HG03342 (cell line): ENCODE measurements around the gene CHD3.
"Not testable (repeated sequence)": the region's sequence is repeated elsewhere in the genome, so short reads cannot be mapped to it uniquely, and the experiment has no call there.

Experiments used
- ATAC-seq: cut with Tn5 transposase; IDR thresholded peaks from one replicate; pipeline ENCODE4 v1.9.1; 2021; ENCODE audit warnings: mild to moderate bottlenecking, moderate library complexity; ENCODE audit not compliant: unreplicated experiment

The CHD3 gene

GRCh38 chr17:7930841-7931631 lies 42.4 kb downstream of the CHD3 start:
- ATAC-seq: no peak

GRCh38 chr17:7931709-7932482 lies 43.3 kb downstream of the CHD3 start, which contains the start of the genes CNTROB and TRAPPC1:
Gene CNTROB, plus strand, starts transcription at chr17:7932206. Its CDS starts 874 bp downstream, at chr17:7933080.
Gene TRAPPC1, minus strand, starts transcription at chr17:7931946. Its CDS starts 117 bp downstream, at chr17:7931829.
- ATAC-seq: peak; percentile 90

- peak; percentile 10 for ATAC-seq
These were observed 43.9 kb downstream of the CHD3 start for GRCh38 chr17:7932483-7932891.

DNA sequence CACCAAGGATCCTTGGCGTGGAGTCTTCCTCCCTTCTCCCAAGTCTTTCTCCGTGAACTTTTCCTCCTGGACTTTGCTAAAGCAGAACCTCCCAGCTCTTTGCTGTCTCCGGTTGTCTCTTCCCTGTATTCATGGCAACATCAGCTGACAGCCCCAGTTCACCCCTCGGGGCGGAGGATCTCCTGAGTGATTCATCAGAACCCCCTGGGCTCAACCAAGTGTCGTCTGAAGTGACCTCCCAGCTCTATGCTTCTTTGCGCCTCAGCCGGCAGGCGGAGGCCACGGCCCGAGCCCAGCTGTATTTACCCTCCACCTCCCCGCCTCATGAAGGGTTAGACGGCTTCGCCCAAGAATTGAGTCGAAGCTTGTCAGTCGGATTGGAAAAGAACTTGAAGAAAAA lies 44.4 kb downstream of the CHD3 start:
- no peak for ATAC-seq

- no peak for ATAC-seq
These were observed 47.3 kb downstream of the CHD3 start for GRCh38 chr17:7935859-7936258.

DNA sequence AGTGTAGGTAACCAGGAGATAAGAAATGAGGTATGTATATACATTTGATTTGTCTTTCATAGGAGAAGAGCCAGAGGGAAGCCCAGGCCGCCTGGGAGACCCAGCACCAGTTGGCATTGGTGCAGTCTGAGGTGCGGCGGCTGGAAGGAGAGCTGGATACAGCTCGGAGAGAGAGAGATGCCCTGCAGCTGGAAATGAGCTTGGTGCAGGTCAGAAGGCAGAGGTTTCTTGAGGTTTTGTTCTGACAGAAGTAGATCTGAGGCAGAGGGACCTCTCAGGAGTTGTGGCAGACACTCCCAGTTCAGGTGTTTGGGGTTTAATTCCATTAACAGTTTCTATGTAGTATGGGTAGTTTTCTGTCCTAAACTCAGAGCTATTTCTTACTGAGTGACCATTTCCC lies 51.4 kb downstream of the CHD3 start:
- ATAC-seq: no peak

- ATAC-seq: no peak
These were observed 52.2 kb downstream of the CHD3 start for GRCh38 chr17:7940743-7941142.

- ATAC-seq: no peak
These were observed 54.7 kb downstream of the CHD3 start for GRCh38 chr17:7943291-7943690.

GRCh38 chr17:7944326-7944725 lies 55.7 kb downstream of the CHD3 start:
- no peak for ATAC-seq

DNA sequence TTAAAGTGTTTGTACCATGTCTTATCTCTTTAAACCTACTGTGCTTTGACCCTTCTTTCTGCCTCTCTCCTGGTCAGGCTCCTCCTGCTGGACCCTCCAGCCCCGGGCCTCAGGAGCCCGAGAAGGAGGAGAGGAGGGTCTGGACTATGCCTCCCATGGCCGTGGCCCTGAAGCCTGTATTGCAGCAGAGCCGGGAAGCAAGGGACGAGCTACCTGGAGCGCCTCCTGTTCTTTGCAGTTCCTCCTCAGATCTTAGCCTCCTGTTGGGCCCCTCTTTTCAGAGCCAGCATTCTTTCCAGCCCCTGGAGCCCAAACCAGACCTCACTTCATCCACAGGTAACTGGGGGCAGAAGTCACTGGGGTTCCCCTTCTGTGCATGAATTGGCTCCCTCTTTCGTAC lies 57.1 kb downstream of the CHD3 start:
- ATAC-seq: no peak

DNA sequence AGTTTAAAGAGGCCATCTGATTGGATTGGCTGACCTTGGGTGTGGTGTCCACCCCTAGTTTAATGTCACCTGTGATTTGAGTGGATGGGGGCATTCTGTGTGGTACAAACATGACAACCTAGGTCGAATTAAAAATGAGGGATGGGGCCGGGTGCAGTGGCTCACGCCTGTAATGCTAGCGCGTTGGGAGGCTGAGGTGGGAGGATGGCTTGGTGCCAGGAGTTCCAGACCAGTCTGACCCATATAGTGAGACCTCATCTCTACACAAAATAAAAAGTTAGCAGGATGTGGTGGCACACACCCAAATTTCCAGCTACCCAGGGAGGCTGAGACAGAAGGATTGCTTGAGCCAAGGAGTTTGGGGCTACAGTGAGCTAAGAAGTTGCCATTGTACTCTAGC lies 57.9 kb downstream of the CHD3 start:
- no peak for ATAC-seq

GRCh38 chr17:7947651-7948050 lies 59.1 kb downstream of the CHD3 start:
- ATAC-seq: no peak

DNA sequence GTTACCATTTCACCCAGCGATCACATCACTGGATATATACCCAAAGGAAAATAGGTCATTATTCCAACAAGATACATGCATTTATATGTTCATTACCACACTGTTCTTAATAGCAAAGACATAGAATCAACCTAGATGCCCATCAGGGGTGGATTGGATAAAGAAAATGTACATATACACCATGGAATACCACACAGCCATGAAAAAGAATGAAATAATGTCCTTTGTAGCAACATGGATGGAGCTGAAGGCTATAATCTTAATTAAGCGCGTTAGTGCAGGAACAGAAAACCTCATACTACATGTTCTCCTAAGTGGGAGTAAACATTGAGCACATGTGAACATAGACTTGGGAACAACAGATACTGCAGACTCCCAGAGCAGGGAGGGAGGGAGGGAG lies 62.0 kb downstream of the CHD3 start:
- no peak for ATAC-seq

DNA sequence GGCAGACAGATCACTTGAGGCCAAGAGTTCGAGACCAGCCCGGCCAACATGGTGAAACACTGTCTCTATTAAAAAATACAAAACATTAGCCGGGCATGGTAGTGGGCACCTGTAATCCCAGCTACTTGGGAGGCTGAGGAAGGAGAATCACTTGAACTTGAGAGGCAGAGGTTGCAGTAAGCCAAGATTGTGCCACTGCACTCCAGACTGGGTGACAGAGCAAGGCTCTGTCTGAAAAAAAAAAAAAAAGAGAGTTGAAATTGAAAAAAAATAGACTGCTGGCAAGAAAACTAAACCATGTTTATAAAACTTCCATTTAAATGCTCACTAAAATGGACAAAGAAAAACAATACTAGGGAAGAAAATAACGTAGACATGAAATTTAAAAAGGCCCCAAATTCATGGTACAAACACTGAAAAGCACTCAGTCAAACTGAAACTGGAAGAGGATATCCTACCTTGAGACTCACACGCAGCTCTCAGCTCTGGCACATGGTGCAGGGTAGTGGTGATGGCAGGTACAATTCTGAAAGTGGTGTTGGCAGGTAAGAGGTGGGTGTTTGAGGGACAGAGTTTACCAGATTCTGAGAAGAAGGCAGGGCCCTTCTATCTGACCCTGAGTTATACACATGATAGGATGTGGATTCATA lies 62.7 kb downstream of the CHD3 start:
- ATAC-seq: peak; percentile 71

- ATAC-seq: not testable (repeated sequence)
These were observed 64.7 kb downstream of the CHD3 start for GRCh38 chr17:7953266-7953665.

- no peak for ATAC-seq
These were observed 67.0 kb downstream of the CHD3 start for GRCh38 chr17:7955414-7956227.

DNA sequence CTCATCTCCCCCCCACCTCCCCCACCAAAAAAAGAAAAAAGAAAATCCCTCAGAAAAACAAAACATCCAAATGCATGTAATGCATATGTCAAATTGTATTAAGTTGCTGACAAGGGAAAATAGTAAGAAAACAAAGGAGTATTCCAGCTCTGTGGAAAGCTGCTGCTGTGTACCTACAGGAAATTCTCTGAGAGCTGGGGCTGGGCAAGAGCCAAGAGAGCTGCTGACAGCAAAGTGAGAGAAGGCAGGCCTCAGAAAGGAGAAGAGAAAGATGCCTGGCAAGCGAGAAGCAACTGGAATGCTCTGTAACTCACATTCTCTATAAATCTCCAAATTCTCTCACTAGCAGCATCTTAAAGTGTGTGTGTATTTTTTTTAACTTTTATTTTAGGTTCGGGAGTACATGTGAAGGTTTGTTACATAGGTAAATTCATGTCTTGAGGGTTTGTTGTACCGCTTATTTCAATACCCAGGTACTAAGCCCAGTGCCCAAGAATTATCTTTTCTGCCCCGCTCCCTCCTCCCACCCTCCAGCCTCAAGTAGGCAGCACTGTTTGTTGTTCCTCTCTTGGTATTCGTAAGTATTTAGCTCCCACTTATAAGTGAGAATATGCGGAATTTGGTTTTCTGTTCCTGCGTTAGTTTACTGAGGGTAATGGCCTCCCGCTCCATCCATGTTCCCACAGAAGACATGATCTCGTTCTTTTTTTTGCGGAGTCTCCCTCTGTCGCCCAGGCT lies 67.8 kb downstream of the CHD3 start:
- no peak for ATAC-seq

DNA sequence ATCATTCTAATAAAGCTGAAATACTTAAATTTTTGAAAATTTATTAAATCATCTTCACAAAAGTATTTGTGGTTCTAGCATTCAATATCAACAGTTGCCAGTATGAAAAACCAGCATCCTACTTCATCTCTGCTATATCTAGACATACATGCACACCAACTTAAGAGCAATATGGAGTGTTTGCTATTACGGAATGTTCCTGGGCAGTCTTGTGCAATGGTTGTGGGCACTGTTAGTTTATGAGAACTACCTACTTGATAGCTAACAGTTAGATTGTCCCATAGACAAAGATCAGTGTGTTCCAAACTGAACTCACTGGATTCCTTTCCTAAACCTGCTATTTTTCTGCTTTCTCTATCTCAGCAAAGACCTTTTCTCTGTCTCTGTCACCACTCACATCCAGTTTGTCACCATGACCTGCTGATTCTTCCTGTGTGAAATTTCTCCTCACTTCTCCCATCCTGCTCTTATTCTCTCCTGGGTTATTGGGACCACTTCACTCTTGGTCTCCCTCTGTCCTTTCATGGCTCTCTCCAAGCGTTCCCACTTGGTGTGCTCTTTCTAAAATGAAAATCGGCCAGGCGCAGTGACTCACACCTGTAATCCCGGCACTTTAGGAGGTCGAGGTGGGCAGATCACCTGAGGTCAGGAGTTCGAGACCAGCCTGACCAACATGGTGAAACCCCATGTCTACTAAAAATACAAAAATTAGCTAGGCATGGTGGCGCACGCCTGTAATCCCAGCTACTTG lies 71.1 kb downstream of the CHD3 start:
- ATAC-seq: no peak

DNA sequence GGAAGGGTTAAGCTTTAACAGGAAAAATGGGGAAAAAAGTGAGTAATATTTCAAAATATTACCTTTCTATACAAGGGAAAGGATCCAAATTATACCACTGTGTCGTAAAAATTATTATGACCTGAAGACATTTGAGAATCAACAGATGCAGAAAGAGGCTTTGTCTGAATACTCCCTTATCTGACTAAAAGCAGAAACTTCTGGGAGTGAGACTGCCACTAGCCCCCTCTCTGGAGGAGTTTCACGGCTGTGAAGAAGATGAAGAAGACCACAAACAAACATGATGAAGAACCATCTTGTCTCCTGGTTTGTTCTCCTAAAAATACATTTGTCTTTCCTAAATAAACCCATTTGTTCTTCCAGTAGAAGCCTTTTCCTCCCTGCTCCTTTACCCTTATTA lies 72.8 kb downstream of the CHD3 start:
- ATAC-seq: no peak
